Lower lobe of right lung (tissue), 2 donors: ENCODE measurements around the gene INPP5A. TPM values are rescaled to one million over a fixed set of nuclear protein-coding genes. Genes with fewer than 3 reads are reported as not detected.

ENCODE experiments used
- ATAC-seq, 2 donors: fragments of 200-7000 bp; cut with Tn5 transposase; one replicate each; pipeline ENCODE4 v1.9.1; 2020 to 2022; ENCODE audit warnings: mild to moderate bottlenecking in 2 of 2, moderate library complexity in 2 of 2
- DNase-seq: peaks from one replicate; pipeline ENCODE4 v3.0.0-alpha.2; 2020
- H3K27ac ChIP-seq: fragments of 200-600 bp; one replicate; pipeline ENCODE4 v1.8.0; 2022
- H3K27me3 ChIP-seq: fragments of 200-600 bp; one replicate; pipeline ENCODE4 v1.8.0; 2022; ENCODE audit warnings: low read depth
- H3K36me3 ChIP-seq: fragments of 200-600 bp; one replicate; pipeline ENCODE4 v1.8.0; 2022; ENCODE audit warnings: mild to moderate bottlenecking
- H3K4me1 ChIP-seq: fragments of 200-600 bp; one replicate; pipeline ENCODE4 v1.8.0; 2022
- H3K4me3 ChIP-seq: fragments of 200-600 bp; one replicate; pipeline ENCODE4 v1.8.0; 2022; ENCODE audit warnings: mild to moderate bottlenecking
- H3K9me3 ChIP-seq: fragments of 200-600 bp; one replicate; pipeline ENCODE4 v1.8.0; 2022
- intact Hi-C: fragments of 100-400 bp; cut with DNase I; formaldehyde crosslinking; loops from one replicate; pipeline ENCODE4 v1.11.0; 2022
- total RNA-seq: library from RNA; stranded (reverse); fragmentation: NEBNext Ultra II Directional; extraction: Animal tissue kit (Norgen Biotek cat#: 25700); gene quantifications from one replicate; pipeline ENCODE4 v1.2.1, GENCODE V29; 2021
- TF ChIP-seq, protein P1 (sequence below): fragments of 200-600 bp; IDR thresholded peaks from one replicate; pipeline ENCODE4 v1.8.0; 2022; ENCODE audit warnings: antibody characterized with exemption, mild to moderate bottlenecking
- donor health status: DM: no; HTN: yes; CAD: no; lungs with severe emphysema.

INPP5A gene
- total RNA-seq, 1 donor from 2014 or later = 34.1 TPM

DNA sequence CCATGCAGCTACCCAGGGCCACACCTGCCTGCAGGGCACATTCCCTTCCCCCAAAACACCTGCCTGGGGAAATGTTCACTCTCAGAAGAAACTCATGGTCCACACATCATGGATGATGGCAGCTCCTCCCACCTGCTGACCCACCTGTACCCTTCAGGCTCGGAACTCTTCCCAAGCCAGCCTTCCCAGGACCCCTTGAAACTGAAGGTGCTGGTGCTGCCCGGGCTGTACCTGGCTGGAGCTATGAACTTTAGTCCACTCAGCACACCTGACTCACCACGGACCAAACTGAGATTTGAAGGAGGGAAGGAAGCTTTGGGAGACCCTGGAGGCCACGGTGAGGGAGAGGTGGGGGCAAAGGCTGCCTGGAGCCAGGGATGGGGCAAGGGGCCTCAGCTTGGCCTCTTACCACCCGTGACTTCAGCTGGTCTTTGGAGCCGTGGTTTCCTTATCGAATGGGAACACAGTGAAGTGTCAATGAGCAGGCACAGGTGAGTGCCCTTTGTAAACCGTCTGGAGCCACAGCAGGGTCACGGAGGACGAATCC lies 30.1 kb upstream of the INPP5A start:
- TF ChIP-seq, protein P1, sequence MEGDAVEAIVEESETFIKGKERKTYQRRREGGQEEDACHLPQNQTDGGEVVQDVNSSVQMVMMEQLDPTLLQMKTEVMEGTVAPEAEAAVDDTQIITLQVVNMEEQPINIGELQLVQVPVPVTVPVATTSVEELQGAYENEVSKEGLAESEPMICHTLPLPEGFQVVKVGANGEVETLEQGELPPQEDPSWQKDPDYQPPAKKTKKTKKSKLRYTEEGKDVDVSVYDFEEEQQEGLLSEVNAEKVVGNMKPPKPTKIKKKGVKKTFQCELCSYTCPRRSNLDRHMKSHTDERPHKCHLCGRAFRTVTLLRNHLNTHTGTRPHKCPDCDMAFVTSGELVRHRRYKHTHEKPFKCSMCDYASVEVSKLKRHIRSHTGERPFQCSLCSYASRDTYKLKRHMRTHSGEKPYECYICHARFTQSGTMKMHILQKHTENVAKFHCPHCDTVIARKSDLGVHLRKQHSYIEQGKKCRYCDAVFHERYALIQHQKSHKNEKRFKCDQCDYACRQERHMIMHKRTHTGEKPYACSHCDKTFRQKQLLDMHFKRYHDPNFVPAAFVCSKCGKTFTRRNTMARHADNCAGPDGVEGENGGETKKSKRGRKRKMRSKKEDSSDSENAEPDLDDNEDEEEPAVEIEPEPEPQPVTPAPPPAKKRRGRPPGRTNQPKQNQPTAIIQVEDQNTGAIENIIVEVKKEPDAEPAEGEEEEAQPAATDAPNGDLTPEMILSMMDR = no peak
- DNase-seq (no peak), ATAC-seq (no peak)
- intact Hi-C loops = no loop called here
- no peak overlapping the region for H3K4me3 ChIP-seq
- H3K4me1 ChIP-seq = peaks cover 7% of the 10 kb centered on the region
- H3K27me3 ChIP-seq = no peaks in the 10 kb centered on the region
- H3K27ac ChIP-seq = no peak overlapping the region
- no peaks in the 10 kb centered on the region for H3K36me3 ChIP-seq
- H3K9me3 ChIP-seq = no peaks in the 10 kb centered on the region

DNA sequence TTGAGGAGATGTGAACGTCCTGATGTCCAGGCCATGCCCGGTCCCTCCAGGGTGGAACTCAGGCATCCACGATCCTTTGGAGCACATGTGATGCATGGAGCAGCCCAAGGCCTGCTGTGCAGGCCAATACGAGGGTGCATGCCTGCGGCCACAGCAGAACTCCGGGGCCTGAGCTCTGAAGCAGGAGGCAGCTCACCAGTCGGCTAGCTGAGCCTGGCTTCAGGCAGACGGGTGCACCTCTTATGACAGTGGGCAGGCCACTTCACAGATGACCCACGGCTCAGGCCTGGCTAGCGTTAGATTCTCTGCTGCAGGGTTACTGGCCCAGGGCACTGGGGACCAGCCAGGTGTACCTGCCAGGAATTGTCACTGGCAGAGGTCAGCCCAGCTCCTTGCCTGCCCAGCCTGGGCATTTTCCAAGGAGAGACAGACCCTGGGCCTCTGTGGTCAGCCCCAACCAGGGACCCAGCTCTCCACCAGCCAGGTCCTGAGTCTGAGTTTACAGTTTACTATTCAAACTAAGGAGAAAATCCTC lies 29.6 kb upstream of the INPP5A start:
- Histone ChIP-seq H3K36me3 (no peaks in the 10 kb centered on the region), H3K9me3 (no peaks in the 10 kb centered on the region), H3K4me1 (peaks cover 7% of the 10 kb centered on the region), H3K27ac (no peak overlapping the region), H3K4me3 (no peak overlapping the region), H3K27me3 (no peaks in the 10 kb centered on the region)
- intact Hi-C loops = no loop called here
- ATAC-seq (no peak), DNase-seq (no peak)
- TF ChIP-seq, protein P1 = no peak

DNA sequence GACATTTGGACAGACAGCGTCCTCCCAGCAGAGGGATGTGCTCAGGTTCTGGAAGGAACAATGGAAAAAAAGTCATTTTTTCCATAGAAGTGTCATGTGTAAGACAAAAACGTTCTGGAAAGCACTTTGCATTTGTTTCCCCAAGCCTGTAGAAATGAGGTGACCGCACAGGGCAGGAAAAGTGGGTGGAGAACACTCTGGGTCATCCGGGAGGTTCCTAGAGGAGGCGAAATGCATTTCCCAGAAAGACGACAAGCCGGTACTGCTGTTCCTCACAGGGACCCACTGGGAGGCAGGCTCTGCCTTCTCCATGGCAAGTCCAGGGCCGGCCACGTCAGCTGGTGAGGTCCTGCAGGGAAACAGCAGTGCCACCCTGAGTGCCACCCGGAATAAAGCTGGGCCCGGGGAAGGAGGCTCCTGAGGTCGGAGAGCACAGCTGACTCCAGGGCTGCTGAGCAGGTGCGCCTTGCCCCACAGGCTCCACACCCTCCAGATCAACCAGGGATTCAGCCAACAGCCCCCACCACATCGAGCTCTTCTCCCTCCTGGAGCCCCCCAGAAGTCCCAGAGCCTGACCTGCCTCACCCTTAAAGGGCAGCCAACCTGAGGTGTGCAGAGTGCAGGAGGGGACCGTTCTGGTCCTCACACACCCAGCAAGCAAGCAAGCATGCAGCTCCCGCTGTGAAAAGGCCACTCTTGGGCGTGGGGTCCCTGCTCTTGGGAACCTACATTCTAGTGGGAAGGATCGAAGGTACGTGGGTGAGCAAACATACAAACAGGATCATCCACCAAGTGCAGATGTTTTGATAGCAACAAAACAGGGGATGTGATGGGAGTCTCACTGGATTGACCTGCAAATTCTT lies 28.8 kb upstream of the INPP5A start:
- H3K27ac ChIP-seq = no peak overlapping the region
- TF ChIP-seq, protein P1 = peak; percentile 40
- H3K4me3 ChIP-seq = no peak overlapping the region
- H3K27me3 ChIP-seq = no peaks in the 10 kb centered on the region
- DNase-seq (peak; percentile 51), ATAC-seq (peak in 1 of 2 donors; percentile 31)
- intact Hi-C loops = no loop called here
- peaks cover 7% of the 10 kb centered on the region for H3K4me1 ChIP-seq
- no peaks in the 10 kb centered on the region for H3K9me3 ChIP-seq
- no peaks in the 10 kb centered on the region for H3K36me3 ChIP-seq

DNA sequence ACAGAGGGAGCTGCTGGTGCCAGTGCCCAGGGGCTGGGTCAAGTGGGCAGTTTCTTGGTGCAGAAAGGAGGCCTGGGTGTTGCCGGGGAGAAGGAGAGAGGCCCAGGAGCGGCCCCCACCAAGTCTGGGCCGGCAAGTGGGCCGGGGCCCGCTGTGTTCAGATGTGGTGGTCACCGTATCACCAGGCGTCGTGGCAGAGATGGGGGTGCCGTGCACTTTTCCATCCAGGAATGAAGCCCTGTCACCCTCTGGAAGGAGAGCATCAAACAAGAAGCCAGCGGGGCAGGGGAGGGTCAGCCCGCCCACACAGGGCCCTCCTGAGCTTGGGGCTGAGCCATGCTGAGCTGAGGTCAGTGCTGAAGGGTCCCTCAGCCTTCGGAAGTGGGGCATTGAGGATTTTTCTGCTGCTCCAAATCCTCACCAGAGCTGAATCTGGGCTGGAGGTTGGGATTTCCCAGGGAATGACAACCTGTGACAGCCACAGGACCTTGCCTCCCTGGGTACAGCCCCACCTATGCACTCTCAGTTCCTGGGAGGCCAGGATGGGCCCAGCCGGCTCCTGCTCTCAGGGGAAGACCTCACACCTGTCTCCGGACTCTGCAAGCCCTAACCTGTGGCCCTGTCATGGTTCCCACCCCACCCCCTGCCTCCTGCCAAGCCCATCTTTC lies 27.9 kb upstream of the INPP5A start:
- intact Hi-C loops = no loop called here
- TF ChIP-seq, protein P1 = no peak
- Histone ChIP-seq H3K4me3 (no peak overlapping the region), H3K27ac (no peak overlapping the region), H3K27me3 (no peaks in the 10 kb centered on the region), H3K9me3 (no peaks in the 10 kb centered on the region), H3K36me3 (no peaks in the 10 kb centered on the region), H3K4me1 (peaks cover 7% of the 10 kb centered on the region)
- DNase-seq = no peak
- peak in 1 of 2 donors; percentile 6 for ATAC-seq

DNA sequence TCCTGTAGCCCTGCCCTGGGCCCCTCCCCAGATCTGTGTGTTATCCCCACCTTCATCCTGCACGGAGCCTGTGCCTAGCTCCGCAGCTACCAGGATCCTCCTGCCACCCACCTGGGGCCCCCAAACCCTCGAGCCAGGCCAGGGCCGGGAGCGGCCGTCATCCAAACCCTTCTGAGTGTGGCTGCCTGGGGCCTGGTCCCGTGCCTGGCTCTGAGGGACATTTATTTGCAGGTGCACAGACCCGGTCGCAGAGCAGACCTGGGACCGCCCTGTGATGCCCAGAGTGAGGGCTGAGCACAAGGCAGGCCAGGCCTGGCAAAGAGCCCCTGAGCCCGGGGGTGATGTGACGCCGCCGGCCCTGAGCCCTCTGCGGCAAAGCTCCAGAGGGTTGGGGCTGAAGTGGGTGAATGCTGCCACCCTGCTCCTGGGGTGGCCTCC lies 27.4 kb upstream of the INPP5A start:
- no peak overlapping the region for H3K4me3 ChIP-seq
- H3K36me3 ChIP-seq = no peaks in the 10 kb centered on the region
- no peak for ATAC-seq
- no peak for DNase-seq
- peaks cover 12% of the 10 kb centered on the region for H3K4me1 ChIP-seq
- H3K27ac ChIP-seq = no peak overlapping the region
- TF ChIP-seq, protein P1 = no peak
- H3K27me3 ChIP-seq = no peaks in the 10 kb centered on the region
- intact Hi-C loops = no loop called here
- no peaks in the 10 kb centered on the region for H3K9me3 ChIP-seq
